GM11168 (cell line): ENCODE data around the gene NPAS1.

ENCODE experiments used
- in situ Hi-C: fragments of 300-500 bp; cut with MboI; formaldehyde crosslinking; loops from one replicate; pipeline ENCODE4 v1.12.0; 2022; ENCODE audit warnings: low sequenced_read_pairs; ENCODE audit not compliant: unreplicated experiment

Gene NPAS1

GRCh38 chr19:47071731-47072130 lies 52.1 kb downstream of the NPAS1 start:
- in situ Hi-C loops, result no loop called here

DNA sequence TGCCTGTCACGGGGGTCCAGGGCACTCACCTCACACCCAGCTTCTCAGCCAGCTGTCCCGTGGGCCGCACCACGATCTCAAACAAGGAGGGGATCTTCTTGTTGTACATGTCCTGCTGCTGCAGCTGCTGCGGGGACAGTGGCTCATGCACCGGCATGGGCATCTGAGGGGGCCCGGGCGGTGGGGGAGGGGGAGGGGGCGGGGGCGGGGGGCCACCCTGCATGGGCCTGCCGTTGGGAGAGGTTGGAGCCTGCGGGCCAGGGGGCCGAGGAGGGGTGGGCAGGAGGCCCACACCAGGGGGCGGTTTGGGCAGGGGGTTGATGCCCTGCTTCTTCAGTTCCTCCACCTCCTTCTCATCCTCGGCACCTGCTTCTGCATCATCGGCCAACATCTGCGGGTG lies 52.7 kb downstream of the NPAS1 start:
- in situ Hi-C loops, result no loop called here

DNA sequence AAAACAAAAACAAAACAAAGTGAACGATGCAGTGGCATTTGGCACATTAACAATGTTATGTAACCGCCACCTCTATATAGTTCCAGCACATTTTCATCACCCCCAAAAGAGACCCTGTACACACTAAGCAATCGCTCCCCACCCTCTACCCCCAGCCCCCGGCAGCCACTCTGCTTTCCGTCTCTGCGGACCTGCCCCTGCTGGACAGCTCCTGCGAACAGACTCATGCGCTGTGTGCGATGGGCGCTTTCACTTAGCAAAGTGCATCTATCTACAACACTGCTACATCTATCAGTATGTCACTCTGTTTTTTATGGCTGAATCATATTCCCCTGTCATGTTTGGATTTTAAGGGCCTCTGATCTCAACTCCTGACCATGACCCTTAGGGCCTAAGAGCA lies 53.9 kb downstream of the NPAS1 start:
- in situ Hi-C loops, result no loop called here

DNA sequence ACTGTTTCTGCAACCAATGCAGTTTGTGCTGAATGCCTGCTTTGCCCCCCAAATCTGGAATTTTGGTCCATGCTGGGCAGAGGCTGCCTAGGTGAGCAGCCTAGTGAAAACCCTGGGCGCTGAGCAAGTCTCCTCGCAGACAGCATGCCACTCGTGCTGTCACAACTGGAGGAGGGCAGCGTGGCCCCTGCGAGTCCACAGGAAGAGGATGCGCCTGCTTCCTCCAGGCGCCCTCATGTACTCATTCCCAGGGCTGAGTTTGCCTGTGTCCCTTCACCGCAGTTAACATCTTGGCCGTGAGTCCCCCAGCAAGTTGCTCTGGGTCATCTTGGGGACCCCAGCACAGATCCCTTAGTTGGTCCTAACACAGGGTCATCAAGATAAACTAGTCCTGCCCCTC lies 55.0 kb downstream of the NPAS1 start:
- in situ Hi-C loops, result loop anchor here (5.0 kb wide), 1 partner anchor 53 kb away; no protein-coding TSS in a partner anchor

GRCh38 chr19:47075179-47075810 lies 55.7 kb downstream of the NPAS1 start:
- in situ Hi-C loops, result loop anchor here (5.0 kb wide), 1 partner anchor 52 kb away; no protein-coding TSS in a partner anchor

DNA sequence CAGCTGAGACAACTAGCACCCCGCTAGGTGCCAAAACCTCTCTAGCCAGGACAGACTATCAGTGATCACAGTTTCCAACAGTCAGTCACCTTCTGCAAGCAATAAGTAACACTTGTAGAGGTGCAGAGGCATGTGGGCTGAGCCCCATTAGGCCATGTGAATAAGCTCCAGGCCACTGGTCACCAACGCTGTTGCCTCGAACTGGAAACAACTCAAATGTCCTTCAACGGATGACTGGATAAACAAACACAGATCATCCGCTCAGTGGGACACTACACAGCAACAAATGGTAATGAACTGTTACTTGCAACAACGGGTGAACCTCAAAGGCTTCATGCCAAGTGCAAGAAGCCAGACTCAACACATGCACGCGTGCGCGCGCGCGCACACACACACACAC lies 56.3 kb downstream of the NPAS1 start:
- in situ Hi-C loops, result loop anchor here (5.0 kb wide), 1 partner anchor 51 kb away; no protein-coding TSS in a partner anchor

DNA sequence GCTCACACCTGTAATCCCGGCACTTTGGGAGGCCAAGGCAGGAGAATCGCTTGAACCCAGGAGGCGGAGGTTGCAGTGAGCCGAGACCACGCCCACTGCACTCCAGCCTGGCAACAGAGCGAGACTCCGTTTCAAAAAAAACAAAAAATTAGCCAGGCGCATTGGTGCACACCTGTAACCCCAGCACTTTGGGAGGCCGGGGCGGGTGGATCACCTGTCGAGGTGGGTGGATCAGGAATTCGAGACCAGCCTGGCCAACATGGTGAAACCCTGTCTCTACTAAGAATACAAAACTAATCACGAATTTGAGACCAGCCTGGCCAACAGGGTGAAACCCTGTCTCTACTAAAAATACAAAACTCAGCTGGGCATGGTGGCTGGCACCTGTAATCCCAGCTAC lies 58.7 kb downstream of the NPAS1 start:
- in situ Hi-C loops, result loop anchor here (5.0 kb wide), 1 partner anchor 49 kb away; no protein-coding TSS in a partner anchor

- in situ Hi-C loops, result no loop called here
Measured at GRCh38 chr19:47081095-47081494, 61.5 kb downstream of the NPAS1 start.

- in situ Hi-C loops, result no loop called here
Measured at GRCh38 chr19:47082493-47082892, 62.9 kb downstream of the NPAS1 start.

GRCh38 chr19:47084879-47085439 lies 65.3 kb downstream of the NPAS1 start:
- in situ Hi-C loops, result no loop called here

DNA sequence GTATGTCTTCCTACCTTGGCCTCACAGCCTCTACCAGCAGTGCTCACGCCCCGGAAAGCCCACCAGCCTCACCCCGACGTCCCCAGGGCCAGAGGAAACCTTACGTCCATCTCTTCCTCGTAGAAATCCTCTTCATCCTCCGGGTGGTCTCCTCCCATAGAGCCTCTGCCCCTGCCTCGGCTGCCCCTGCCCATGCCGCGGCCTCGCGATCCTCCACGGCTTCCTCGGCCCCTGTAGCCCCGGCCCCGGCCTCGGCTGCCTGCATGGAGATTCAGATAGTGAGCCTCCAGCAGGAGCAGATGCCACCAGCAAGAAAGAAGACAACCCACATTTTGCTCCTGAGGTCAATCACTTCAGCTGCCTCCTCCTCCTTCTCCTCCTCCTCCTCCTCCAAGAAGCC lies 66.6 kb downstream of the NPAS1 start:
- in situ Hi-C loops, result no loop called here

DNA sequence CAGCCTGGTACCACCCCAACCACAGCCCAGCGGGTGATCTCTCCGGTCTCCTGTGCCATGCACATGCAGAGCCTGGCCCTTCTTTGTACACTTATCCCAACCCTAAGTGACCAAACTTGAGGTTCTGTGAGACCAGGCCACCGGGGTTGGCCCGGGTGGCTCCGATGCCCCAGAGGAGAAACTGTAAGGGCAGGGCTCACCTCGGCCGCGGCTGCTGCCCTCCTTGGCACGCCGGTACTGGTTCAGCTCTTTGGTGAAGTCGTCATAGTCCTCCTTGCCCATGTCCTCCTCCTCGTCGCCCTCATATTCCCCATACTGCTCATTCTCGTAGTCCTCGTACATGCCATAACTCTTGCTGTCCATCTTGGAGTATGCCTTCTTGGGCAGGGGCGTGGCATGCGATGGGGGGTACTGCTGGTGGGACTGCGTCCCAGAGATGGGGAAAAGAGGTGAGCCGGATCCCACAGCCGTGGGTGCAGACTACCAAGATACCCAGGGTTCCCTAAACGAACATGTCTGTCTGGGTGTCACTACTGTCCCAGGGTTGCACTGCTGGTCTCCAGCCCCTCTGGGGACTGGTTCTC lies 70.2 kb downstream of the NPAS1 start:
- in situ Hi-C loops, result no loop called here

DNA sequence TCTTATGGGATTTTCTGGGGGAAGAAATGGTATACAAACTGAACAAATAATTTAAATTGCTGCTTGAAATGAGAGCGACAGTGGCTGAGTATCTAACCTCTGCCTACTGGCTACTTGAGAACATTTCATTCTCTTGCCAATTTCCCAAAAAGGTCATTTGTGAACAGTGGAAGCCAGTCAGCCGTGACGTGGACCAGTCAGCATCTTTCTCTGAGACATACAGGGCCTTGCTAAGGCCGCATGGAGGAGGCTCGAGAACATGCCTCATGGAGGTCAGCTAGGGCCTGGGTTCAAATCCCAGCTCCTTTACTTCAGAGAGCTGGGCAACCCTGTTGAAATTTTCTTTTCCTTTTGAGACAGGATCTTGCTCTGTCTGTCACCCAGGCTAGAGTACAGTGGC lies 73.6 kb downstream of the NPAS1 start:
- in situ Hi-C loops, result no loop called here

DNA sequence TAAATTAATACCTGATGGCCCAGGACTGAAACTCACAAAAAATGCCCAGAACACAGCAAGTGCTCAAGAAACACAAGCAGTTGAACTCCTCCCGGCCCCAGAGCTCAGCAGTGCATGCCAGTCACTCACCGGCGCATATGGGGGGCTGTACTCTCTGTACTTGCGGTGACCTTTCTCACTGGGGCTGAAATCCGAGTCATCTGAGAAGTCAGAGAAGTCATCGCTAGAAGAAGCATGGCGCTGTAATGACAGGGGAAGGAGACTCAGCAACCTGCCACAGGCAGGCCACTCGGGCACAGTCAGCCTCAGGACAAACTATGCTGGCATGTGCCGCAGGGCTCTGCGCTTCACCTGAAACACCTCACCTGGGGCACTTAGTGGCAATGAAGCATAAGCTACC lies 74.2 kb downstream of the NPAS1 start:
- in situ Hi-C loops, result no loop called here

DNA sequence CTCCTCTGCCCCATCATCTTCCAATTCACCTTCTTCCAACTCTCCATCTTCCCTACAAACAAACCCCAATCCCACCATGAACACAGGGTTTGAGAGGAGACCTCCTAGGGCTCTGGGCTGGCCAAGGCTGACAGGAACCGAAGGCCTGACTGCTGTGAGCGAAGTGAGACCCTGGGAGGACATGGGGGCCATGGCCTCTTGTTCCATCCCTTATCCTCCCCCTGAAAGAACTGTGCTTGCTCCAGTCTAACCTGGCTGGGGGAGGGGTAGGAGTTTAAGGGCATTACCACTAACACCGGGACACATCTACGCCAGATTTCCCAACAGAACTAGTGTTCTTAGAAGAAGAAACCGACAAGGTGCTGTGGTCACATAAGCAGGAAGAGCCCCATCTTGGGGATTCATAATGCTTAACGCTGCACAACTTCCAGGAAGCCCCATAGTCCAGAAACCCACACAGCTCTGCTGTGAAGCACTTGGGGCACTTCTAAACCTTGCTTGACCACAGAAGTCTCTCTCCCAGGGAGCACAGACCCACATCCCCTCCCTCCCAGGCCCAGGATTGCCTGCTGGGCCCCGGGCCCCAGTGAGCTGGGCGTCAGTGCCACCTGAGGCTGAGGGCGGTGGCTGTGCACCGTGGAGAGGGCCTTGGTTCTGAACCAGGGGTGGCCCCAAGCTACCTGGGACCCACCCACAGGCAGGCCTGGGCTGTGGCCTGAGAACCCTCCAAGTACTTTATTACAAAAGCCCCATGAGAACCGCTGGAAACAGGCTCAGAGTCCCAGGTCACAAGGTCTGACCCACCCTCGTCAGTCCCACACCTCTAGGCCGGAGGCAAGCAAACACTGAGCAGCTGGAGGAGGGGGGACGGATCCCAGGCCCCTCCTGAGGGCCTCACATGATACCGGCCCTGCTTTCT lies 75.2 kb downstream of the NPAS1 start:
- in situ Hi-C loops, result no loop called here
